Amniotic epithelial cell (primary cell): ENCODE data around the gene RRM2.
"Not testable (repeated sequence)": the region's sequence is repeated elsewhere in the genome, so short reads cannot be mapped to it uniquely, and the experiment has no call there.

ENCODE experiments used
- DNase-seq: peaks from one replicate; pipeline ENCODE4 v3.0.0-alpha.2; 2010; ENCODE audit warnings: low read depth

Gene RRM2

DNA sequence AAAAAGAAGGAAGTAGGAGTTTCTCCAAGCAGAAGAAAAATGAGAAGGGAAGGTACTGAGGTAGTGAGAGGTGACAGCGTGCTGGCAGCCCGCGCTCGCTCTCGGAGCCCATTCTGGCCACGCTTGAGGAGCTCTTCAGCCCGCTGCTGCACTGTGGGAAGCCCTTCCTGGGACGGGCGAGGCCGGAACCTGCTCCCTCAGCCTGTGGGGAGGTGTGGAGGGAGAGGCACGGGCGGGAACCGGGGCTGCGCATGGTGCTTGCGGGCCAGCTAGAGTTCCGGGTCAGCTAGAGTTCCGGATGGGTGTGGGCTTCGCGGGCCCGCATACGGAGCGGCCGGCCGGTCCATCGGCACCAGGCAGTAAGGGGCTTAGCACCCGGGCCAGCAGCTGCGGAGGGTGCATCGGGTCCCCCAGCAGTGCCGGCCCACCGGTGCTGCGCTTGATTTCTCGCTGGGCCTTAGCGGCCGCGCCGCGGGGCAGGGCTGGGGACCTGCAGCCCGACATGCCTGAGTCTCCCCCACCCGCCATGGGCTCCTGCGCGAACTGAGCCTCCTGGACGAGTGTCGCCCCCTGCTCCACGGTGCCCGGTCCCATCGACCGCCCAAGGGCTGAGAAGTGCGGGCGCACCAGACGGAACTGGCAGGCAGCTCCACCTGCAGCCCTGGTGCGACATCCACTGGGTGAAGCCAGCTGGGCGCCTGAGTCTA, 31.2 kb upstream of the RRM2 start:
- DNase-seq, result no peak

DNA sequence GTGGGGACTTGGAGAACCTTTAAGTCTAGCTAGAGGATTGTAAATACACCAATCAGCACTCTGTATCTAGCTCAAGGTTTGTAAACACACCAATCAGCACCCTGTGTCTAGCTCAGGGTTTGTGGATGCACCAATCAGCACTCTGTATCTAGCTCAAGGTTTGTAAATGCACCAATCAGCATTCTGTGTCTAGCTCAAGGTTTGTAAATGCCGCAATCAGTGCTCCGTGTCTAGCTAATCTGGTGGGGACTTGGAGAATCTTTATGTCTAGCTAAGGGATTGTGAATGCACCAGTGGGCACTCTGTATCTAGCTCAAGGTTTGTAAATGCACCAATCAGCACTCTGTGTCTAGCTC, 30.7 kb upstream of the RRM2 start:
- not testable (repeated sequence) for DNase-seq

DNA sequence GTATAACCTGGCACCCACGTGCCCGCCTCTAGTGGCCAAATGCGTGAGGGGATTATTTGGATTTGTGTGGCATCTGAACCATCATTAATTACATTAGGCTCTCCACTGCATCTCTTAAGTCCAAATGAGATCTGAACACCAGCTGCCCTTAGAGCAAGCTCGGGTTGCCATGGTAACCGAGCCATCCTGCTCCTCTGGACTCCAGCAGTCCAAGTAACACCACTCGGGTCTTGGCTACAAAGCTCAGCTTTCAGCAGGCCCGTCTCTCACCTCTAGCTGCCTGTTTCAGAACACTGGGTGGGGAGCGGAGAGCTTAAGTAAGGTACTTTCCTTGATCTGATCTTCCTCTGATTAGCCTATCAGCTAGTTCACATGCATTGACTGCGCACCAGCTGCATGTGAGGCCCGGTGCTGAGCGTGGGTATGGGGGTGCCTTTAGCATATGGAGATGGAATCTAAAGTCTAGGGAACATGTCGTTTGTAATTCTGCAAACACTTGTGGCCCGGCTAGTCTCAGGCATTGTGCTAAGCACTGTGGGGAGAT, 28.2 kb upstream of the RRM2 start:
- no peak for DNase-seq

DNA sequence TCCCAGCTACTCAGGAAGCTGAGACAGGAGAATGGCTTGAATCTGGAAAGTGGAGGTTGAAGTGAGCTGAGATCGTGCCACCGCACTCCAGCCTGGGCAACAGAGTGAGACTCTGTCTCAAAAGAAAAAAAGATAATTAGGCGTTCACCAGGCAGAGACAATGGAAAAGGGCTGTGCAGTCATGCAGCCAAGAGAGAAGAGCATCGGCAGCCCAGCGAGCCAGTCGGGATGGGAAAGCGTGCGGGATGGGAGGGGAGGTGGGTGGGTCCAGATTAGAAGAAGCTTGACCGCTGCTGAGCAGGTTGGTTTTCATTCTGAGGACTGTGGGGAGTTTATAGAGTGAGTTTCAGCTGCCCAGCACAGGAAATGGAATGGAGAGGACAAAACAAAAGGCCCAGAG, 27.4 kb upstream of the RRM2 start:
- DNase-seq, result no peak

DNA sequence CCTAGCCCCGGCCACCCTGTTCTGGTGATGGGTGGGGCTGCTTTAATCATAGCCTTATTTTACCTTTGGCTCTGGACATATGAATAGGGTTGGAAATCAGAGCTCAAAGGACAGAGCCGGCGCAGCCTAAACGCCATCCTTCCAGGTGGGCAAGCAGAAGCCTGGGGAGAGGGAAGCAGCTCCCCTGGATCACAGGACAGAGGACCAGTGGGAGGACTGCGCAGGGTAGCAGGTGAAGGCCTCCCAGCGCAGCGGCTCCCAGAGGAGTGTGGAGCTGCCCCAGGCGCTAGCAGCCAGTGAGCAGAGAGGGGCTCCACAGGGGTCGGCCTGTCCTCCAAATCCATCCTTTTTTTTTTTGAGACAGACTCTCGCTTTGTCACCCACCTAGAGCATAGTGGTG, 25.9 kb upstream of the RRM2 start:
- no peak for DNase-seq

DNA sequence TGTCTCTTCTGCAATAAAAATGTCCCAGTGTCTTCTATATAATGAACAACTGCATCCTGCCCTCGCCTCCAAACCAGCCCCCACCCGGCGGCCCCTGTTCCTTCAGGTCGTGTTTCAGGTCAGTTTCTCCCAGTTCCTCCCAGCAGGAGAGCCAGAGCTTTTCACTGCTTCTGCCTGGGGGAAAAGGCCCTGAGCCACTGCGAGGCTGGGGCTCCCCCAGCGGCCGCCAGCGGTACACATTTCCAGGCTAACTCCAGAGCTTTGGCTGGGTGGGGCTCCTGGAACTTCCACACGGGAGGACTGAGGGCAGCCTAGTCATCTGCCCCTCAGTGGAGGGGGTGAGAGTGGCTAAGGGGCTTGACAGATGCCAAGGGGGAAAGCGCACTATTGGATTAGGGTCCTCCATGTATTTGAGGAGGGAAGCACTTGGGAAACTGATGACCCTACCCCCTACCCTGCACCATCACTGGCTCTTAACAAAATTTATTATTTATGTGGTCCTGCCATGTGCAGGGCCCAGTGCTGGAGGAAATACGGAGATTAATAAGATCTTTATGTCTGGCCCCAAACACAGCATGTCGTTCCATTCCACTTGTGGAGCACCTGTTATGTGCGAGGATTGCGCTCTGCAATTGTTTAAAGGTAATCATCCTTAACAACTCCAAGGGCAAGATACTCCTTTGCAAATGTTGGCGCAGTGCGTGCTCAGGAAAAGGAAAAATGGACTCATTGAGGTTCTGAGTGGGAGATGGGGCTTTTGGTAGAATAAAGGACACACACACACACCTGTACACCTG, 25.0 kb upstream of the RRM2 start:
- peak; percentile 38 for DNase-seq

DNA sequence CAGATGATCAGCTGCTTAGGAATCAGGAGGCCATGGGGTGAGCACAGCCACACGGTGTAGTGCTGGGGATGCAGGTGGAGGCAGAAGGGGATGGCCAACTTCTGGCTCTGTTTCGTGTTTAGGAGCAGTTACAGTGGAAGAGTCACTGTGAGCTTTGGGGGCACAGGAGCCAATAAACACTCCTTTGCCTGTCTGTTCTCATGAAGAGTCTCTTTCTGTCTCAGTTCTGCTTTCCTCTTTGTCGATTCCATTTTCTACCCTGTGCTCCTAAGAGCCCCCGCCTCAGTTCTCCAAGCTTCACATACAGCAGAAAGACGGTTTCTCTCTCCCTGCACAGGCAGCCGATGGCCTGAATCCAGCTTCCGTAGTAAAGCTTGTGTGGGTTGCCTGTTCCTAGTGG, 21.0 kb upstream of the RRM2 start:
- DNase-seq, result no peak

DNA sequence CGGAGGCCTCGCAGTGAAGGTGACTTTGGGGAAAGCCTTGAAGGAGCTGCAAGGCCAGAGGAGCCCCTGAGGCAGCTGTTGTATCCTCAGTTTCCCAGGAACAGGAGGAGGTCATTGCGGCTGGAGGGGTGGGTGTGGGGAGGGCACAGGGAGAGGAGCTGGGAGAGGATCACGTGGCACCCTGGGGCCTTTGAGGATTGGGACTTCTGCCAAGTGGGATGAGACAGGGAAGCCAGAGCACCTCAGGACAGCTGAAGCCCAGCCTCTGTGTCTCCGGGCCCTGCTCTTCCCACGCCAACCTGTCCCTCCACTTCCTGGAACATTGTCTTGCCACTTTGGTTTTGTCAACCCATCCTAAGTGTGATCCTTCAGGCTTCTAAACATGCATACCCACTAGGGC, 19.4 kb upstream of the RRM2 start:
- DNase-seq, result no peak

DNA sequence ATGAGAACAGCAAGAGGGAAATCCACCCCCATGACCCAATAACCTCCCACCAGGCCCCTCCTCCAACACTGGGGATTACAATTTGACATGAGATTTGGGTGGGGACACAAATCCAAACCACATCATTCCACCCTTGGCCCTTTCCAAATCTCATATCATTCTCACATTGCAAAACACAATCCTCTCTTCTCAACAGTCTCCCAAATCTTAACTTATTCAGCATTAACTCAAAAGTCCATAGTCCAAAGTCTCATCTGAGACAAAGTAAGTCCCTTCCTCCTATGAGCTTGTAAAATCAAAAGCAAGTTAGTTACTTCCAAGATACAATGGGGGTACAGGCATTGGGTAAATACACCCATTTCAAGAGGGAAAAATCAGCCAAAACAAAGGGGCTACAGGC, 17.6 kb upstream of the RRM2 start:
- DNase-seq, result not testable (repeated sequence)

DNA sequence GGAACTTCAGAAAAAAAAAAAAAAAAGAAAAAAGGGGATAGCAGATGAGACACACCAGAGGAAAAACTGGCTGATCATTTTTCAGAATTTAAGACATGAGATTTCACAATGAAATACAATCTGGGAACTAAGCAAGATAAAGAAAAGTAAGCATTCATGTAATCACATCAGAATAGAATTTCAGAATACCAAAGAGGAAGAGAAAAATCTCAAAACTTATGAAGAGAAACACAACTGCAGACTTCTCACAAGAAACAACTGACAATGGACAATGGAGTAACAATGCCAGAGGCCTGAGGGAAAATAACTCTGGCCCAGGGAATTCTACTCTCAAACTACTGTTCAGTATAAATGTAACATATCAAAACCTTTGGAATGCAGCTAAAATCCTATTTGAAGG, 13.2 kb upstream of the RRM2 start:
- peak; percentile 71 for DNase-seq

DNA sequence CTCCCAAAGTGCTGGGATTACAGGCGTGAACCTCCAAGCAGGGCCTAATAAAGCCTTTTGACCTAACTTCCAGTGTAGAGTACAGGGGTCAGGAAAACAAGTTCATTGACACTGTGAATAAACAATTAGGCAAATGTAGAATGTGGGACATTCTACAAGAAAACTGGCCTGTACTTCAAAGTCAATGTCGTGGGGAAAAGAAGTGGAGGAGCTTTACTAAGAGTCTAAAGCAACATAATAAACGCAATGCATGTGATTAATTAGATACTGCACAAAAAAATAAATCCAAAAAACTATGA, 3.6 kb upstream of the RRM2 start:
- DNase-seq, result no peak

DNA sequence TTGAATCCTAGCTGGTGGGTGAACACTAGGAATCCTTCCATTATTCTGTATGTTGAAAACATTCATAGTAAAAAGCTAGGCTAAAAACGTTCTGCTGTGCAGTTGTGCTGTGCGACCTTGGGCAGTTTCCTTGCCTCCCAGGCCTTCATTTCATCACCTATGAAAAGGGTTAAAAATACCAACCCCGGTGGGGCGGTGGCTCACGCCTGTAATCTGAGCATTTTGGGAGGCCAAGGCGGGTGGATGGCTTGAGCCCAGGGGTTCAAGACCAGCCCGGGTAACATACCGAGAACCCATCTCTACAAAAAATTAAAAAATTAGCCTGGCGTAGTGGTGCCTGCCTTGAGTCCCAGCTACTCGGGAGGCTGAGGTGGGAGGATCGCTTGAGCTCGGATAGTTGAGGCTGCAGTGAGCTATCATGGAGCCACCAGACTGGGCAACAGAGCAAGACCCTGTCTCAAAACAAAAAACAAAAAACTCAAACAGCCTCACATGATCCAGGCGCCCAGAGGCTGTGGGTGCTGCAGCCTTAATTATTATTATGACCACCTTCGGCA, 2.9 kb upstream of the RRM2 start:
- DNase-seq, result no peak

DNA sequence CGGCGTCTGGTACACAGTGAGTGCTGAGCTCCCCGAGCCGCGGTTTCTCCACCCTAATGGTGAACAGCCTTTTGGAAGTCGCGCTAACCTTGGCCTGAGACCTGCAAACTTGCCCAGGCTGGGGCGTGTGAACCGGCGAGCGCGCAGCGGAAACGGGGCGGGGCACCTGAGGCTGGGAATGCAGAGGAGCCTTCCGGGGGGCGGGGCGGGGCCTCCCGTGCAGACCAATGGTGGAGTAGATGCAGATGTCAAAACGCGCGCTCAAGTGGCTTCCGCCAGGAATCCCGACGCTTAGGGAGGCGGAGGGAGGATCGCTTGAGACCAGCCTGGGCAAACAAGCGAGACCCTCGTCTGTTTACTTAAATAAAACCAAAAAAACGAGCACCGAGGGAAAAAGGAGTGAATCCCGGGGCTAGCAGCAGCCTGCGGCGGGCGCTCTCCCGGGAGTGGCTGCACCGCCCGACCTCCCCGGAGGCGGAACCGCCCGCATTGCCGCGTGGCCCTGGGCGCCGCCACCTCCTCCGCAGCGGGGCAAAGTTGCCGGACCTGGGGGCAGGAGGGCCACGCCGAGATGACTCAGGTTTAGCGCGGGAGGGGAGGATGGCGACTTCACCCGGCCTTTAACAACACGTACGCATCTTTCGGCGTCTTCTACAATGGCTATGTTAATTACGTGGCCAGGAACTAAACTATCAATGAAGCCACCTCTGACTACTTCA, 2.2 kb upstream of the RRM2 start:
- peak; percentile 85 for DNase-seq

DNA sequence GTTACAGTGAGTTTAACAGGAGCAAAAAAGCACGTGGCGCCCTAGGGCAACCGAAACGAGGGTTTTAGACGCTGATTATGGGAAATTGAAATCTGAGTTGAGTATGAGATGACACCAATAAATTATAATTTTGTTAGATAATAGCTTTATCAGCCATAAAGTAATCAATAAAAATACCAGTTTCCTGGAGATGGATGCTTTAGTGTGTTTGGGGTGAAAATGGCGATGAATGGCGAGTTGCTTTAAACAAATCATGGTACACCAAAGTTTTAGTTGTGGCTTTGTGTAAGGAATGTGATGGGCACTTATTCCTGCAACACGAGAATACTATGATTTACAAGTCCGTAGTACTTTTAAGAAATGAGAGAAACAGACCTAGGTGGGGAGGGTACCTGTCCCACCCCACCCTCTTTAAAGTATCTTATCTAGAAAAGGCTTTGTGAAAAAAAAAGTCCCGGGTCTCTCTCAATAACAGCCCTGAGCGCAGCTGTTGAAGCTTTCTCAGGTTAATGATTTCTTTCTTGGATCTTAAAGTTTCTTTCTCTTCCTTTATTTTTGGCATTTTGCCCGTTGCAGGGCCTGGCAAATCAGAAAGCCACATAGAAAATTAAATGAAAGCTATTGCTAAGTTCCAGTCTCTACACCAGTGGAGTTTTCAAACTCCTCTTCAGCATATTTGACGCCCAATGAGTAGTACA, 1.5 kb upstream of the RRM2 start:
- DNase-seq, result peak; percentile 15

DNA sequence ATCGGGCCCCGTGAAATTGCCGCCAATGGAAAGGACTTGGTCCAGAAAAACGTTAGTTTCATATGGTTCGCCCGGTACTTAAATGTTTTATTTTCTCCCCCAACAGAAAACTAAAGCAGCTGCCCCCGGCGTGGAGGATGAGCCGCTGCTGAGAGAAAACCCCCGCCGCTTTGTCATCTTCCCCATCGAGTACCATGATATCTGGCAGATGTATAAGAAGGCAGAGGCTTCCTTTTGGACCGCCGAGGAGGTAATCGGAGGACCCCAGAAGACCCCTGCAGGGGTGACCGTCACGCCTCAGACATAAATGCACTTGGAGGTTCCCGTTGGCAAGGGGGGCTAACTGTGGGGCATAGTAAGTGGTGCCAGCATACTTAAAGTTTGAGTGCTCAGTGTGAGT, 742 bp downstream of the RRM2 start:
- no peak for DNase-seq

DNA sequence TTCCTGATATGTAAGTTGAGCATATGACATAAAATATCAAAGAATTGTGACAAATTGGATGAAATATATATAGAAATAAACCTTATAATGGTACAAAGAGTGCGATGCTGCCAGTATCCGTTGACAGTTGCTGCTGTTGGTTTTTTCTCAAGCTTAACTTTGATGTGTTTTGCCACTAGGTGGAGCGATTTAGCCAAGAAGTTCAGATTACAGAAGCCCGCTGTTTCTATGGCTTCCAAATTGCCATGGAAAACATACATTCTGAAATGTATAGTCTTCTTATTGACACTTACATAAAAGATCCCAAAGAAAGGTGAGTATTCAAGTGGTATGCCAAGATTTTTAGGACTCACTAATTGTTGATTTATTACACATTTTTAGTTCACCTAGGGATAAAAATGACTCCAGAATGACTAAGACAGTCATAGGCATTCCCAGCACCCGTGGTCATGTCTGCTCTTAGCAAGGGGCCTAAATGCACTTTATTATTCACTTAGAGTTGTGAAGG, 2.1 kb downstream of the RRM2 start:
- peak; percentile 74 for DNase-seq

DNA sequence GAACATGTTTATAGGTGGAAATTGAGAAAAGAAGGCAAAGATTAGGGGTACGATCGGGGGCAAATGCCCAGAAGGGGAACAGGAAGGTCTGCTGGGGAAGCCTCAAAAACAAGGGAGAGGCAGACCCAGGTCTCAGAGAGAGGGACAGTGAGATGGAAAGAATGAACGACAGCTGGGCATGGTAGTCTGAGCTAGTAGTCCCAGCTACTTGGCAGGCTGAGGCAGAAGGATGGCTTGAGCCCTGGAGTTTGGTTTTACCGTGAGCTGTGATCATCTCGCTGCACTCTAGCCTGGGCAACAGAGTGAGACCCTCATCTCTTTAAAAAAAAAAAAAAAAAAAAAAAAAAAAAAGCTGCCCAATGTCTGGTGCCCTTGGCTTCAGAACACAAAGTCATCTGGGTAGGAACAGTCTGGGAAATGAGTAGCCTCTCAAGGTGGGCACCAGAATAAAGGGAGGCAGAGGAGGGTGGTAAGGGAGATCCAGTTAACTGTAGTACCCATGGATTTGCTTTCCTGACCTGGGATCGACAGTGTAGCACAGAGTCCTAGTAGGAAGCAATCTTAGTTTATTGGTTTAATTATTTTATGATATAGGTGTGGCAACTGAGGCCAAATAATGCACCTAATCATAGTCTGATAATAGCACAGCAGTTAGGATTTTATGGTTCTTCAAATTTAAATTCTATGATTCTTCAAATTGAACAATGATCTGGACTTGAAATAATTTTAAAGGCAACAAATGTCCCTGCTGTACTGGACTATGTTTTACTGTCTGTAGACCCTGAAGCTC, 3.5 kb downstream of the RRM2 start:
- no peak for DNase-seq

DNA sequence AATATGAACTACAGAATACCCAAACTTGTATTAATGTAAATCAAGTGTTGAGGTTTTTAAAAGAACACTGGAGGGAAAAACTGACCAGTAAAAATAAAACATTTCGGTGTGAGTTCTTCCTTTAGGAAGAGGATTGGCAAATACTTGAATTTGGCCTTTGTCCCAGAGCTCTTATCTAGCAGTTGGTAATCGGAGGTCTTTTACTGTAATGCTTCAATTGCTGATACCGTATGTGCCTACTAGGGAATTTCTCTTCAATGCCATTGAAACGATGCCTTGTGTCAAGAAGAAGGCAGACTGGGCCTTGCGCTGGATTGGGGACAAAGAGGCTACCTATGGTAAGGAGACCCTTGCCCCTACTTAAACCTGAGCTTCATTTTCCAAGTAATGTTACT, 4.1 kb downstream of the RRM2 start:
- peak; percentile 91 for DNase-seq

DNA sequence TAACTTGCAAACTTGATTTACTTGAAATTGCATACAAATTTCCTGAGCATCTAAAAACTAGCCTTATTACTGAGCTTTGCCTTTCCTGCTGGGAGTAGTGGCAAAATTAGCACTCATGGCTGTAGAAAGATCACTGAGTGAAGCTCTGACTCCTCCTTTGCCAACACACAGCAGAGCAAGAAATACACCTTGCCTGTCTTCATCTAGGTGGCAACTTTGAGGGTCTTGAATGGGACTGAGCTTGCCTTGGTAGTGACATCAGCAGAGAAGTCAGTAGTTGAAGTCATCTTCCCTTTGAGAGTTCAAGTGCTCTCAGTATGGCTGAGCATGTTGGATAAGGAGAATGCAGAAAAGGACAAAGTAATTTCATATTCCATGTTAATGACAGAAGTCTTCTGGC, 5.9 kb downstream of the RRM2 start:
- DNase-seq, result no peak

DNA sequence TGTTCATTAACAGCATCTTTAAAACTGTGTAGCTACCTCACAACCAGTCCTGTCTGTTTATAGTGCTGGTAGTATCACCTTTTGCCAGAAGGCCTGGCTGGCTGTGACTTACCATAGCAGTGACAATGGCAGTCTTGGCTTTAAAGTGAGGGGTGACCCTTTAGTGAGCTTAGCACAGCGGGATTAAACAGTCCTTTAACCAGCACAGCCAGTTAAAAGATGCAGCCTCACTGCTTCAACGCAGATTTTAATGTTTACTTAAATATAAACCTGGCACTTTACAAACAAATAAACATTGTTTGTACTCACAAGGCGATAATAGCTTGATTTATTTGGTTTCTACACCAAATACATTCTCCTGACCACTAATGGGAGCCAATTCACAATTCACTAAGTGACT, 7.0 kb downstream of the RRM2 start:
- DNase-seq, result no peak

DNA sequence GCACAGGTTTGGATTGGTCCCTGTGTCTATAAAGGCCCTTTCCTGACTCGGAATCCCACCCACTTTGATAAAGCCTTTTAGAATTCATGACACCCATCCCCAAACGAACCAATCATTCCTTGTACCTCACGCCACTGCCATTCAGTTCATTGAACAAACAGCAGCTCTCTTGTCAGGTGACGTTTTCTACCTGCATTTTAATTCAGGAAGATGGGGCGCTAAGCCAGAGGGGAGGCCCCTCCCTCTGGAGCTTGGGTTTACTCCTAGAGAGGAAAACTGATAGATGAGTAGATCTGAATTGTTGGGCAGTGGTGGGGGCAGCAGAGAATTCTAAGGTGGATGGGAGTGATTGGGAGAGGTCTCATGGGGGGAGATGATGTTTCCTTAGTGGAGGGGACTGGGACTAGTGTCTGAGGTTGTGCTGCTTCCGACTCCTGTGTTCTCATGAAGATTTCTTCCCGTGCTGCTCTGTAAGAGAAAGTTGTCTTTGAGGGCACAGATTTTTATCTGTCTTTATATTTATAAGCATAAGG, 9.6 kb downstream of the RRM2 start:
- no peak for DNase-seq
